ENCODE measurements around the gene LETM1. TPM values are rescaled to one million over a fixed set of nuclear protein-coding genes. Genes with fewer than 3 reads are reported as not detected.
A peak's percentile ranks its signal among the peaks of the same experiment; 100 is the strongest.

Gene LETM1
- total and polyA plus RNA-seq, 2 of the 13 experiments (the other 11 are each of a cell fraction or from before 2014, with no cell fraction given), result 9.7 to 41.6 TPM

DNA sequence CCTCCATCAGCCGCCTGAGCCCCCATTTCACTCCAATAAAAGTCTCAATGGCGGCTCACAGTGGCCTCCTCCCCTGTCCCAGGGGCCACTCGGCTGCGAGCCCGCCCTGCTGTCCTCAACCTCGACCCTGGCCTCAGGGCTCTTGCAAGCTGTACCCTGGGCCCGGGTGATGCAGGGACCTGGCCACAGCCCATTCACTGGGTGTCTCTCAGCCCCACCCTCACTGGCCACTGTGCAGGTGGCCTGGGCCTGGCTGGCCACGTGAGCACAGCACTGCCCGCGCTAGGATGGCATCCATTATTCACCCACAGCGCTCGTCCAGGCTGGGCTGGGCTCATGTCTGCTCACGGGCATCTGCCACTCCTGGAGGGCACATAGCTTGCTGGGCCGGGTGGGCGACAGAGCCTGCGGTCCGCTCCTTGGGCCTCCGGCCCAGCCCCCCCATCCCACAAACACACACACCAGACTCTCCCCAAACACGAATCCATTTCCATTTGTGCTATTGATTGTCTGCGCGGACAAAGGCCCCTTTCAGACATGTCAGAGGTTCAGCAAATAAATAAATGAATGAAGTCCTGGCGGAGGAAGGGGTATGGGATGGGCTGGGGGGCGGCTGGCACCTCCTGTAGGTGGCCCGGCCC is 79.3 kb downstream of the LETM1 start:
- DNase-seq (ENCODE audit: low spot score) (peak; percentile 74), FAIRE-seq (peak; percentile 40), ATAC-seq (peak; percentile 42)
- H4K20me1 ChIP-seq (ENCODE audit: insufficient read depth, low read length), result no peaks in the 10 kb centered on the region
- ChIA-PET POLR2A (interaction anchor here (1.0 to 34.3 kb wide), 7 partner anchors 6 to 65 kb away, joined by 4 to 1258 read pairs (median 8); partner anchors contain the start of genes FGFR3 and SLBP), CTCF (ENCODE audit: low intra/inter-chr PET ratio, low total read pairs) (interaction anchor here (2.9 kb wide), 1 partner anchor 33 kb away, joined by 15 read pairs; no protein-coding TSS in a partner anchor)
- TSS peak; percentile 41 for BruUV-seq (replicated peaks)
- peaks cover 7% of the 10 kb centered on the region for H3K79me2 ChIP-seq (ENCODE audit: insufficient read depth, low read length)
- WGBS (ENCODE audit: low lambda C conversion rate), result 2% methylated on average over 13 of the region's 24 CpGs
- H3K27me3 ChIP-seq (ENCODE audit: control insufficient read depth in 1 of 2, insufficient read depth in 2 of 2, low read length in 2 of 2), result no peaks in the 10 kb centered on the region
- peak overlapping the region; percentile 87 for H3K4me2 ChIP-seq (ENCODE audit: low read depth, low read length)
- H3K4me1 ChIP-seq (ENCODE audit: insufficient read depth, low read length), result peaks cover 97% of the 10 kb centered on the region
- peak overlapping the region; percentile 86 for H3K27ac ChIP-seq (ENCODE audit: extremely low read length, insufficient read depth, low read length)
- in situ Hi-C loops (cut with HindIII; ENCODE audit: extremely low pct_ligation_motif_present, low pct_unique_long_range_greater_than_20kb), result no loop called here
- intact Hi-C loops (cut with micrococcal nuclease; ENCODE audit: unreplicated experiment), result loop anchor here (2.0 to 5.0 kb wide), 2 partner anchors 18 to 36 kb away; no protein-coding TSS in a partner anchor
- no peaks in the 10 kb centered on the region for H3K9me3 ChIP-seq (ENCODE audit: low read length)
- H3K36me3 ChIP-seq (replicated peaks in 1 of 2; ENCODE audit: control insufficient read depth in 1 of 2, insufficient read depth in 2 of 2, low read length in 2 of 2), result no peaks in the 10 kb centered on the region
- H2AFZ ChIP-seq (ENCODE audit: low read length), result no peak overlapping the region
- peak overlapping the region; percentile 36 to 67 (median 44) for H3K4me3 ChIP-seq (replicated peaks in 1 of 3; ENCODE audit: insufficient read depth in 1 of 3, low read depth in 2 of 3, low read length in 3 of 3)
- H3K9ac ChIP-seq (ENCODE audit: insufficient read depth, low read depth, low read length), result peak overlapping the region; percentile 73
- TF ChIP-seq, protein P1, sequence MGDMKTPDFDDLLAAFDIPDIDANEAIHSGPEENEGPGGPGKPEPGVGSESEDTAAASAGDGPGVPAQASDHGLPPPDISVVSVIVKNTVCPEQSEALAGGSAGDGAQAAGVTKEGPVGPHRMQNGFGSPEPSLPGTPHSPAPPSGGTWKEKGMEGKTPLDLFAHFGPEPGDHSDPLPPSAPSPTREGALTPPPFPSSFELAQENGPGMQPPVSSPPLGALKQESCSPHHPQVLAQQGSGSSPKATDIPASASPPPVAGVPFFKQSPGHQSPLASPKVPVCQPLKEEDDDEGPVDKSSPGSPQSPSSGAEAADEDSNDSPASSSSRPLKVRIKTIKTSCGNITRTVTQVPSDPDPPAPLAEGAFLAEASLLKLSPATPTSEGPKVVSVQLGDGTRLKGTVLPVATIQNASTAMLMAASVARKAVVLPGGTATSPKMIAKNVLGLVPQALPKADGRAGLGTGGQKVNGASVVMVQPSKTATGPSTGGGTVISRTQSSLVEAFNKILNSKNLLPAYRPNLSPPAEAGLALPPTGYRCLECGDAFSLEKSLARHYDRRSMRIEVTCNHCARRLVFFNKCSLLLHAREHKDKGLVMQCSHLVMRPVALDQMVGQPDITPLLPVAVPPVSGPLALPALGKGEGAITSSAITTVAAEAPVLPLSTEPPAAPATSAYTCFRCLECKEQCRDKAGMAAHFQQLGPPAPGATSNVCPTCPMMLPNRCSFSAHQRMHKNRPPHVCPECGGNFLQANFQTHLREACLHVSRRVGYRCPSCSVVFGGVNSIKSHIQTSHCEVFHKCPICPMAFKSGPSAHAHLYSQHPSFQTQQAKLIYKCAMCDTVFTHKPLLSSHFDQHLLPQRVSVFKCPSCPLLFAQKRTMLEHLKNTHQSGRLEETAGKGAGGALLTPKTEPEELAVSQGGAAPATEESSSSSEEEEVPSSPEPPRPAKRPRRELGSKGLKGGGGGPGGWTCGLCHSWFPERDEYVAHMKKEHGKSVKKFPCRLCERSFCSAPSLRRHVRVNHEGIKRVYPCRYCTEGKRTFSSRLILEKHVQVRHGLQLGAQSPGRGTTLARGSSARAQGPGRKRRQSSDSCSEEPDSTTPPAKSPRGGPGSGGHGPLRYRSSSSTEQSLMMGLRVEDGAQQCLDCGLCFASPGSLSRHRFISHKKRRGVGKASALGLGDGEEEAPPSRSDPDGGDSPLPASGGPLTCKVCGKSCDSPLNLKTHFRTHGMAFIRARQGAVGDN (CRISPR knock-in tag; IDR thresholded peaks at IDR 0.05), result peak; percentile 89
- 0 out of 2 replicates have a peak, but pooled peaks have one; percentile 57 for TF ChIP-seq ZNF513 (CRISPR knock-in tag; conservative IDR thresholded peaks at IDR 0.05)
- TF ChIP-seq HOXA3 (CRISPR knock-in tag; IDR thresholded peaks at IDR 0.05), result peak; percentile 68; the same call in 1 of the 2 replicates
- peak in 1 of 2 experiments; percentile 66; a peak in 1 of 4 replicates for TF ChIP-seq KLF16 (CRISPR knock-in tag; IDR thresholded peaks at IDR 0.05)
- peak; percentile 80 for TF ChIP-seq SP5 (CRISPR knock-in tag; IDR thresholded peaks at IDR 0.05; ENCODE audit: borderline replicate concordance, low read depth)
- no peak for TF ChIP-seq ZBTB3 (CRISPR knock-in tag; IDR thresholded peaks at IDR 0.05; ENCODE audit: borderline replicate concordance, low read depth)
- peak; percentile 82; the same call in 1 of the 2 replicates for TF ChIP-seq AHR (CRISPR knock-in tag; IDR thresholded peaks at IDR 0.05)
- peak; percentile 68 for TF ChIP-seq YY1 (IDR thresholded peaks at IDR 0.05; ENCODE audit: insufficient read depth, insufficient replicate concordance, low read depth, low read length)
- TF ChIP-seq, protein P2, sequence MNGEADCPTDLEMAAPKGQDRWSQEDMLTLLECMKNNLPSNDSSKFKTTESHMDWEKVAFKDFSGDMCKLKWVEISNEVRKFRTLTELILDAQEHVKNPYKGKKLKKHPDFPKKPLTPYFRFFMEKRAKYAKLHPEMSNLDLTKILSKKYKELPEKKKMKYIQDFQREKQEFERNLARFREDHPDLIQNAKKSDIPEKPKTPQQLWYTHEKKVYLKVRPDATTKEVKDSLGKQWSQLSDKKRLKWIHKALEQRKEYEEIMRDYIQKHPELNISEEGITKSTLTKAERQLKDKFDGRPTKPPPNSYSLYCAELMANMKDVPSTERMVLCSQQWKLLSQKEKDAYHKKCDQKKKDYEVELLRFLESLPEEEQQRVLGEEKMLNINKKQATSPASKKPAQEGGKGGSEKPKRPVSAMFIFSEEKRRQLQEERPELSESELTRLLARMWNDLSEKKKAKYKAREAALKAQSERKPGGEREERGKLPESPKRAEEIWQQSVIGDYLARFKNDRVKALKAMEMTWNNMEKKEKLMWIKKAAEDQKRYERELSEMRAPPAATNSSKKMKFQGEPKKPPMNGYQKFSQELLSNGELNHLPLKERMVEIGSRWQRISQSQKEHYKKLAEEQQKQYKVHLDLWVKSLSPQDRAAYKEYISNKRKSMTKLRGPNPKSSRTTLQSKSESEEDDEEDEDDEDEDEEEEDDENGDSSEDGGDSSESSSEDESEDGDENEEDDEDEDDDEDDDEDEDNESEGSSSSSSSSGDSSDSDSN (CRISPR knock-in tag; IDR thresholded peaks at IDR 0.05), result peak; percentile 72
- TF ChIP-seq, protein P3, sequence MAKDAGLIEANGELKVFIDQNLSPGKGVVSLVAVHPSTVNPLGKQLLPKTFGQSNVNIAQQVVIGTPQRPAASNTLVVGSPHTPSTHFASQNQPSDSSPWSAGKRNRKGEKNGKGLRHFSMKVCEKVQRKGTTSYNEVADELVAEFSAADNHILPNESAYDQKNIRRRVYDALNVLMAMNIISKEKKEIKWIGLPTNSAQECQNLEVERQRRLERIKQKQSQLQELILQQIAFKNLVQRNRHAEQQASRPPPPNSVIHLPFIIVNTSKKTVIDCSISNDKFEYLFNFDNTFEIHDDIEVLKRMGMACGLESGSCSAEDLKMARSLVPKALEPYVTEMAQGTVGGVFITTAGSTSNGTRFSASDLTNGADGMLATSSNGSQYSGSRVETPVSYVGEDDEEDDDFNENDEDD (CRISPR knock-in tag; IDR thresholded peaks at IDR 0.05; ENCODE audit: borderline replicate concordance), result peak; percentile 47; the same call in 1 of the 2 replicates
- TF ChIP-seq RFXAP (CRISPR knock-in tag; IDR thresholded peaks at IDR 0.05; ENCODE audit: borderline replicate concordance), result peak; percentile 58; the same call in 1 of the 2 replicates
